Activated CD8-positive, alpha-beta memory T cell treated with anti-CD3 and anti-CD28 coated beads, Interleukin-2, amount 50 U/mL, for 48 hours (primary cell): ENCODE data around the gene HERC4.
A peak's percentile ranks its signal among the peaks of the same experiment; 100 is the strongest.

Experiments
- DNase-seq: peaks from one replicate; pipeline ENCODE4 v3.0.0-alpha.2; 2020

The HERC4 gene, protein sequence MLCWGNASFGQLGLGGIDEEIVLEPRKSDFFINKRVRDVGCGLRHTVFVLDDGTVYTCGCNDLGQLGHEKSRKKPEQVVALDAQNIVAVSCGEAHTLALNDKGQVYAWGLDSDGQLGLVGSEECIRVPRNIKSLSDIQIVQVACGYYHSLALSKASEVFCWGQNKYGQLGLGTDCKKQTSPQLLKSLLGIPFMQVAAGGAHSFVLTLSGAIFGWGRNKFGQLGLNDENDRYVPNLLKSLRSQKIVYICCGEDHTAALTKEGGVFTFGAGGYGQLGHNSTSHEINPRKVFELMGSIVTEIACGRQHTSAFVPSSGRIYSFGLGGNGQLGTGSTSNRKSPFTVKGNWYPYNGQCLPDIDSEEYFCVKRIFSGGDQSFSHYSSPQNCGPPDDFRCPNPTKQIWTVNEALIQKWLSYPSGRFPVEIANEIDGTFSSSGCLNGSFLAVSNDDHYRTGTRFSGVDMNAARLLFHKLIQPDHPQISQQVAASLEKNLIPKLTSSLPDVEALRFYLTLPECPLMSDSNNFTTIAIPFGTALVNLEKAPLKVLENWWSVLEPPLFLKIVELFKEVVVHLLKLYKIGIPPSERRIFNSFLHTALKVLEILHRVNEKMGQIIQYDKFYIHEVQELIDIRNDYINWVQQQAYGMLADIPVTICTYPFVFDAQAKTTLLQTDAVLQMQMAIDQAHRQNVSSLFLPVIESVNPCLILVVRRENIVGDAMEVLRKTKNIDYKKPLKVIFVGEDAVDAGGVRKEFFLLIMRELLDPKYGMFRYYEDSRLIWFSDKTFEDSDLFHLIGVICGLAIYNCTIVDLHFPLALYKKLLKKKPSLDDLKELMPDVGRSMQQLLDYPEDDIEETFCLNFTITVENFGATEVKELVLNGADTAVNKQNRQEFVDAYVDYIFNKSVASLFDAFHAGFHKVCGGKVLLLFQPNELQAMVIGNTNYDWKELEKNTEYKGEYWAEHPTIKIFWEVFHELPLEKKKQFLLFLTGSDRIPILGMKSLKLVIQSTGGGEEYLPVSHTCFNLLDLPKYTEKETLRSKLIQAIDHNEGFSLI

DNA sequence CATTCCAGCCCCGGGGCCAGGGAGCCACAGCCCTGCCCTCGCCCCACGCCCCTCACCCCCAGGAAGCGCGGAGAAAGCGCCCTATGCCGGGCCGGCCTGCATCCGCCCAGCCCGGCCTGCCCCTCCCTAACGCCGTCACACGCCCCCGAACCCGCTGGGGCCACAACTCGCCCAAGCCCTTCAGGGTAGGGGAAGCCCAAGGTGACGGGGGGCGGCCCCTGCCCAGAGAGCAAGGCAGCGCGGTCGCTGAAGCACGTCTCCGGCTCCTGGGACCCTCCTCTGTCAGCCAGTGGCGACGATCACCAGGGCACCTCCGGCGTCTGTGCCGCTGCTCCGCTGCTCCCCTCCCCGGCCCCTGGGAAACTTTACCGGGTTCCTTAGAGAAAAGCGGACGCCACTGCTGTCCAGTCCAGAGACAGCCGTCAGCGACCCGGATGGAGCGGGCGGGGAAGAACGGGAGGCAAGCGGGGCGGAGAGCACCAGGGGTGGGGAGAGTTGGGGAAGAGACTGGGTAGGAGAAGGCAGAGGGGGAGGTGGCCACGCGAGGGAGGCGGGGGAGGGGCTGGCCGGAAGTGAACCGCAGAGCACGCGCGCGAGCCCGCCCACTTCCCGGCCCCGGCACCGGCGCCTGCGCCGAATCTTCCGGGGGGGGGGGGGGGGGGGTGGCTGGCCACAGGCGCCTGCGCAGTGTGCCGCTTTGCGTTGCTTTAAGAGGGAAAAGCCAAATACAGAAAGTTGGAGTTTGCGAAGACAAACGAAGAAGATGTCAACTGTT lies at the start of gene HERC4:
Gene HERC4, minus strand, starts transcription at position 509 of the 775 bp plus-strand sequence. CDS start 2,175 bp downstream, outside the sequence.
- DNase-seq: peak; percentile 91

DNA sequence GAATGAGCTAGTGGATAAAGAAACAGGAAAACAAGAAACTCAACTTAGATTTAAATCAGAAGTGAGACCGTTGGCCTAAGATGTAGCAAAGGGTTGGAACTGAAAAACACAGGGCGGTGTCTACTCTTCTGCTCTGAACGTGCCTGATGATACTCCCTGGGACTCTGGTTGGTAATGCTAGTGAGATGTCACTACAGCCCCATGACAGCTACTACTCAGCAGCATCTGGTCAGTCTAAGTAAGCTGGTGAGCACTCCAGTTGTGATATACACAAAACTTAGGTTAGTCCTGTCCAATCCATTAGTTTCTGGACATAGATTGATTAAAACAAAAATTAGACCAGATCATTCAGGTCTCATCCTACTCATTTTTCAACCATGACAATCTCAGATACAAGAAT lies 49.6 kb upstream of the HERC4 start:
- DNase-seq: no peak

DNA sequence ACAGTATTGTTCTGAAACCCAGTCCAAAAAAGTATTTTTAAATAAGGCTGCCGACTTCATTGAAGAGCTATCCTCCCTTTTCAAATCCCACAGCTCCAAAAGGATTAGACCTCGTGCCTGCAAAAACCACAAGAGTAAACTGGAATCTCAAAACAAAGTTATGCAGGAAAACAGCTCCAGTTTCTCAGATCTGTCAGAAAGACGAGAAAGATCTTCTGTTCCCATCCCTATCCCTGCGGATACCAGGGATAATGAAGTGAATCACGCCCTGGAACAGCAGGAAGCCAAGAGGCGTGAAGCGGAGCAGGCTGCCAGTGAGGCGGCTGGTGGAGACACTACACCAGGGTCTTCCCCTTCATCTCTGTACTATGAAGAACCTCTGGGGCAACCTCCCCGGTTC lies 46.8 kb upstream of the HERC4 start:
- DNase-seq: no peak

DNA sequence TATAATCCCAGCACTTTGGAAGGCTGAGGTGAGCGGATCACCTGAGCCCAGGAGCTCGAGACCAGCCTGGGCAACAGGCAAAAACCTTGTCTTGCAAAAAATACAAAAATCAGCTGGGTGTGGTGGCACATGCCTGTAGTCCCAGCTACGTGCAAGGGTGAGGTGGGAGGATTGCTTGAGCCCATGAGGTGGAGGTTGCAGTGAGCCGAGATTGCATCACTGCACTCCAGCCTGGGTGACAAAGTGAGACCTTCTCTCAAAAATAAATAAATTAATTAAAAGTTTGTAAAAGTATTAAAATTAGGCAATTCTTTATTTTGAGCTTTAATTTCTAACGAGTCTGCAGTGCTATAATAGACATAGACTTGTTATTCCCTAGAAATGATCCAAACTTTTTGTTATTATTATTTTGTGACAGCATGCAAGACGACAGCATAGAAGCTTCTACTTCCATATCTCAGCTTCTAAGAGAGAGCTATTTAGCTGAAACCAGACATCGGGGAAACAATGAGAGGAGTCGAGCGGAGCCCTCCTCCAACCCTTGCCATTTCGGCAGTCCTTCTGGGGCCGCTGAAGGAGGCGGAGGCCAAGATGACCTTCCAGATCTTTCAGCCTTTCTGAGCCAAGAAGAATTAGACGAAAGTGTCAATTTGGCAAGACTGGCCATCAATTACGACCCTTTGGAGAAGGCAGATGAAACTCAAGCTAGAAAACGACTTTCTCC lies 46.1 kb upstream of the HERC4 start:
- DNase-seq: no peak

DNA sequence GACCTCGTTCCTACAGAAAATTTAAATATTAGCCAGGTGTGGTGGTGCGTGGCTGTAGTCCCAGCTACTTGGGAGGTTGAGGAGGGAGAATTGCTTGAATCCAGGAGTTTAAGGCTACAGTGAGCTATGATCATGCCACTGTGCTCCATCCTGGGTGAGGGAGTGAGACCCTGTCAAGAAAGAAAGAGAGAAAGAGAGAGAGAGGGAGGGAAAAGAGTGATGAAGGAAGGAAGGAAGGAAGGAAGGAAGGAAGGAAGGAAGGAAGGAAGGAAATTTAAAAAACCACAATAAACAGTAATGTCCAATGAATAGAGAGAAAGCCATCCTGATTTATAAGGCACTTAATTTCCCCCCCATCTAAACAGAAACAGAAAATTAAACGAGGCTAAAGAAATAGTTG lies 43.6 kb upstream of the HERC4 start:
- no peak for DNase-seq

DNA sequence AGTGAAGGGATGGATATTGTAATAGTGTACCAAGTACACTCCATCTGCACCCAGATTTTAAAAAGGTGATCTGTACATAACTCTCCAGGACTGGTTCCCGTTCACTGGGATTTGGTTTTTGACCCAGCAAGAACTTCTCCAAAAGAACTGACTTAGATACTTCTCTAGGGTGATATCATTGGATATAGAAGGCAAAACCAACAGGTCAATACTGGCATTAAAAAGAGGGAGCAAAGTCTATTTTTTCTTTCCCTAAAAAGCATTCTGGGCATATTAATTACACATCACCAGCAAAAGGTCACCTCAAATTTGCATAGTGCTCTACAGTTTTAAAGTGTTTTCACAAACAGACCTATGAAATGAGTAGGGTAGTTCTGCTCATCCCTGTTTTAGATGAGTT lies 37.8 kb upstream of the HERC4 start:
- no peak for DNase-seq

DNA sequence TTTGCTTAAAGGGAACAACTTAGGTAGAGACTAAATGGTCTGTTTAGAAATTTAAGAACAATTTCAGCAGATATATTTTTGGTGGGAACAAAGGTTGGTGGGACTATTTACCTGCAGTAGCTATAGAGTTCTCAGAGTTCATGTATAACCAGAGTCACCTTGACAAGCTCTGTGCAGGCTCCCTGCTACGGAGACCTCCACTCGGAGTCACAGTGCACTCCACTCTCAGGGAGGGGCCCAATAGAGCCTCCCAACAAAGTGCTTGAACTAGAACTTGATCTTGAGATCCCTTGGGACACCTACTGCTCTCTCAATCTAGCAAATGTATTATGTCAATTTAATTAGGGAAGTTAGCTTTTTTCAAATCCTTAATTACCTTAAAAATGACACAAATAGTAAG lies 36.5 kb upstream of the HERC4 start:
- no peak for DNase-seq

DNA sequence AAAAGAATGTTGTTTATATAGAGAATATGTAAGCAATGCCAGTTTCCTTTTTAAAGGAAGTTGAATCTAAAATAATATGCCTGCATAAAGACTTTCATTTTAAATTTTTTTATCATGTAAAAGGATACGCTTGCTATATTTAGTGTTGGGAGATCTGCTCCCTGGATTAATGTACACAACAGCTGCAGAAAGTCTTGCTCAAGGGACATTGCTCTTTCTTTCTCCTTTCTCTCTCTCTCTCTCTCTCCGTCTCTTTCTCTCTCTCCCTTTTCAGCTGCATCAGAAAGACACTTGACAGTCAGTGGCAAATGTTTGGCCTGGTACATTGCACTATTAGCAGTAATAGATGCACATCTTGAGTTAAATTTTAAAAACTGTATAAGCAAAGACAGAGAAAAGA lies 34.9 kb upstream of the HERC4 start:
- DNase-seq: no peak

DNA sequence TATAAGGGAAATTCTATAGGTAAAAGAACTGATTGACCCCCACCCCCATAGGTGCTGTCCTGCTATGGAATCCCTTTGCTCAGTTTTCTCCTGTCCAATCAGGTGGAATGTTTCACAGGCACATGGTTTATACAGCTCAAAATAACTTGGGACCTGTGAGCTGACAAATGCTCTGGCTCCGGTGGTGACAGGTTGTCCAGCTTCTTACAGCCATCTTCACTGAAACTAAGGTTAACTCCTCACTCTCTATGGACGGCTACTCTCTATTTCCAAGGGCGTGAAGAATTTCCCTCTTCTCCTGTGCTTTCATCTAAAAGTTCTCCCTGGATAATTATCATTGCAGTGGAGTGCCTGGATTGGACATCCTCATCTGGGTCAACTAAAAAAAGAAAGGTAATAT lies 34.2 kb upstream of the HERC4 start, which contains the start of gene MYPN:
Gene MYPN, plus strand, starts transcription at position 158 of the 400 bp plus-strand sequence. CDS start 11,951 bp downstream, outside the sequence.
- no peak for DNase-seq

DNA sequence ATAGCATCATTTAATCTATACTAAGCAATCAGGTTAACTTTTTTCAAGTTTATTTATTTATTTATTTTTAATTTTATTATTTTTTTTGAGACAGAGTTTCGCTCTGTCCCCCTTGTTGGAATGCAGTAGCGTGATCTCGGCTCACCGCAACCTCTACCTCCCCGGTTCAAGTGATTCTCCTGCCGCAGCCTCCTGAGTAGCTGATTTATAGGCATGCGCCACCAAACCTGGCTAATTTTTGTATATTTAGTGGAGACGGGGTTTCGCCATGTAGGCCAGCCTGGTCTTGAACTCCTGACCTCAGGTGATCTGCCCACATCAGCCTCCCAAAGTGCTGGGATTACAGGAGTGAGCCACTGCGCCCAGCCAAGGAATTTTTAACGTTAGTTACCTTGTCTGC lies 33.6 kb upstream of the HERC4 start:
- DNase-seq: no peak

DNA sequence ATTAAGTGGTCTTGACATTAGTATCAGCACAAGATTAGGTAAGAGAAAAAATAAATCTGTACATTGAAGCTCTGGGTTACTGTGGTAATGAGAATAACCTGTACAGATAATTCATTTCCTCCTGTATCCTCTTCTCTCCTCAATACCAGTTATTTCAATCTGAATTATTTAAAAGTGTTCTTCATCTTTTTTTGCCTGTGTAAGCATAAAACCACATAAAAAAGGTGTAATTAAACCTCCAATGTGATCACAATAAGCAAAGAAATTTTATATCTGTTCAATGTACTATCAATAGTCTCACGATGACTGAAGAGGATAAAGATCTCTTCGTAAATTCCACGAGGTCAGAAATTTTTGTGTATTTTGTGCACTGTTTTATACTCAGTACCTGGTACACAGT lies 33.0 kb upstream of the HERC4 start:
- no peak for DNase-seq

DNA sequence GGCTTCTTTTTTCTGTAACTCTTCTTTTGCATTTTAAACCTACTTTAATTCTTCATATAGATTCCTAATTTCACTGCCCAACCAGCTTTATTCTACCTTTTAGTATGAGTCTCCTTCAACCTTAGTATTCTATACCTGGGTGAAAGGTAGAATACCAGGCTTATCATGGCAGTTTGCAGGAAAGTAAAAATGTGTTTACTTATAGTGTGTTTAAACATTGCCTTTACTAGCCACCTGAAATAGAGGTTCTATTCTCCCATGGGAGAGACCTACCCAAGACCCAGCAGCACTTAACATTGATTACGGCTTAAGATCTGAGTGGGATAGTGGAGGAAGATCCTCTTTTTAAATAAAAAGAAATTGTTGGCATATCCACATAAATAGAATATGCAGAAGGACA lies 32.6 kb upstream of the HERC4 start:
- no peak for DNase-seq

DNA sequence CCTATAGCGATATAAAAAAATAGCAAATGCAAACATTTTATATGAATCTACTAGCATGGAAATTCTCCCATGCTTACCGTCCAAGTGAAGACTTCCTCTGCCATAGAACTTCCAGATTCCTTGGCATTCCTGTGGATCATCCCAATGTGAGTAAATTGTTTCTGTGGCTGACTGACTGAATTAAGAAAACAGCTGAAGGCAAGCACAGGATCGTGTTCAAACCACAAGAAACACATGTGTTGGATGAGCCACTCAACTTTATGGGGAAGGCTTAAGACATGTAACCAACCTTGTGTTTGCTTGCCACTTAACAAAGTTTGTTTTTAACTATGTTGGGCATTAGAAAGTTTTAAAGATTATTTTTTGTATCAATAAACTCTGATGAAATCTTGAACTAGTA lies 31.6 kb upstream of the HERC4 start:
- DNase-seq: no peak

DNA sequence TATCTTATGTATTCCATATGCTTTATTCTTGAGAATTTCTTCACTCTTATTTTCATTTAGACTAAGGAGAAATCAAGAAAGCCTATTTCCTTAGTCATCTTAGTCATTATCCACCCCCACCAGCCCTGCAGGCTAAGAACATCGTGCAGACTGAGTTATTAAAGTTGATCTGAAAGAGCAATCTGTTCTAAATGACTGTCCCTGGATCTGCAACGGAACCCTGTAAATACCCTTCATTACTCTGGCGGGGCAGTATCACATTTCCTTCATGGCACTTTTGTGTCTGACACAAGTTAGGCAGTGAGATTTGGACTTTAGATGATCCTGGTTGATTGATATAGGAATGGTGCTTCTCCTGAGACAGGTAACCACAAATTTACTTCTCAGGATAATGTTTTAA lies 30.7 kb upstream of the HERC4 start:
- no peak for DNase-seq

DNA sequence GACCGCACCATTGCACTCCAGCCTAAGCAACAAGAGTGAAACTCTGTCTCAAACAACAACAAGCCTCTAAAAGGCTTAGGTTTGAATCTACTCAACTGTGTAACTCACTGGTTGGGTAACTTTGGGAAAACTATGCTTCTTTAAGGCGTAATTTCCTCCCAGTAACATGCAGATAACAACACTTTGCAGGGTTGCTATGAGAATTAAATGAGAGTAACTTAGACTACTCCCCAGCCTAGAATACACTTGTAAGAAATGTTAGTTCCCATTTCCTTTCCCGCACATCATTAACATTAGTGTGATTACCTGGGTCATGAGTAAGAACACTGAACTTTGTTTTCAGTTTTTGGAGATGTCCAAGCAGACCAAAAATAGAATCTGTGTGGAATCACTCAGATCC lies 28.8 kb upstream of the HERC4 start:
- DNase-seq: no peak

DNA sequence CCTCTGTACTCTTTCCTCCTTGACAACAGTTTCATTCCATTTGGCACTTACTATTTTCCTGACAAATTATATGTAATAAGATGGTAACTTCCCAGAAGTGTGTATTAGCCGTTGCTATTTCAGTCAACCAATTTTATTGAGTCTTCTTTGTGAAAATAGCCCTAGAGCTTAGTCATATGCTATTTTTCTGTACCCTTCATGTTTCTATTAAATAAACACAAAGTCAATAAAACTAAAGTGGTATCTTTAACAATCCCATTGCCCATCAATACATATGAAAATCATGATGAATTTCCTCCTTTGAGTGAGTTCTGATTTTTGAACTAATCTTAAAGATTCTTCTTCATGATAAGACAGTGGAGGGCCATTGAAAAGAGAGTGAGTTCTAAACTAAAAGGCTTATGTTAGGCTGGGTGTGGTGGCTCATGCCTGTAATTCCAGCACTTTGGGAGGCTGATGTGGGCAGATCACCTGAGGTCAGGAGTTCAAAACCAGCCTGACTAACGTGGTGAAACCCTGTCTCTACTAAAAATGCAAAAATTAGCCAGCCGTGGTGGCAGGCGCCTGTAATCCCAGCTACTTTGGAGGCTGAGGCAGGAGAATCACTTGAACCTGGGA lies 28.3 kb upstream of the HERC4 start:
- no peak for DNase-seq

DNA sequence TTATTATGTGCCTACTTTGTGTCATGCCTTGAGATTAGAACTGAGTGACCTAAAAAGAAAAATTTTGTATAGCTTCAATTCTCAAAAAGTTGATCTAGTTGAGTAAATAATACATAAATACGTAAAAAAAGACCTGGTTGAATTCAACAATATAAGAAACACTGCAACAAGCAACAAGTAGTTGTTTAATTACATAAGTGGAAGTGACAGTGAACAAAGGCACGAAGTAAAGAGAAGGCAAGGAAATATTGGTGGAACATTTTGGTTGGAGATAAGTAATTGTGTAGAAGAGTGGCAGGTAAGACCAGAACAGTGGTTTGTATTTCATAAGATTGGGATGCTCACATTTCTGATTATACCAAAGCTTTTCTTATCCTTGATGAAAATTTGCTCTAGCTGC lies 26.0 kb upstream of the HERC4 start:
- DNase-seq: no peak

DNA sequence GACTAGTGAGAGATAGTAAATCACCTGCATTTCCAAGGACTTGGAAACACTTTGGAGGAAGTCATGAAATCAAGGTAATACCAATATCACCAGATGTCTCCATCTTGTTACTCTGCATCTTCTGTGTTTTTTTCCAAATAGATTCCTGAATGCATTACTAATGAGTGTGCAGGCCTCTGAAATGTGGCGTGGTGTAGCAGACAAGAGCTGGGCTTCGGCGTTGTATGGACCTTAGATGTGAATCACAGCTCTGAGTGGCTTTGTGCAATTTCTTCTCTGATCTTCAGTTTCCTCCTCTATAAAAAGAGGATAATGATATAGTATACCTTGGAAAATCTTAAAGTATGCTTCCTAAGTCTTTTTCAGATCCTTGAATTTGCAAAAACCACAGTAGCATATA lies 24.7 kb upstream of the HERC4 start:
- no peak for DNase-seq

DNA sequence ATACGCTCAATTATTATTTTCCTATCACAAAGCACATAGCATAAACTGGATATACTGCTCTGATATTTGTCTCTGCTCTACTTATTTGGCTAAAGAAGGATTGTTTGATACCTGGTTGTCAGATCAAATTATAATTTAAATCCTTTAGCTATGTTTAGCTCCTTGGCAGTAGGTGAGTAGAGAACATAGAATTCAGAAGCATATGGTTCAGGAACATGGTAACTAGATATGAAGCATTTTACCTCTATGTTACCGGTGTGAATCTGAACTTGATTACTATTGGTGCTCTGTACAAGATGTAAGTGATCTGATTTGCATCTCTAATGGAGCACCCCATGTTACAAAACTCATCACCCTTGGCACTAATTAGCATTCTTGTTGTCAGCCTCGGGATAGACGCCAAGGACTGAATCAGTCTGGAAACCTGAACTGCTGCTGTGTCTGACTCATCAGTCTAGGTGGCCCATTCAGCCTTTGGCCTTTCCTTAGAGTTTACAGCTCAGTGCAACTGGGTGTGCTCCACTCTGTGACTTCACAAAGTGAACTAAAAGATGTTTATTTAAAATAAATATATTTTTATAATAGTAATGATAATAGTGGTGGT lies 21.9 kb upstream of the HERC4 start:
- DNase-seq: no peak

DNA sequence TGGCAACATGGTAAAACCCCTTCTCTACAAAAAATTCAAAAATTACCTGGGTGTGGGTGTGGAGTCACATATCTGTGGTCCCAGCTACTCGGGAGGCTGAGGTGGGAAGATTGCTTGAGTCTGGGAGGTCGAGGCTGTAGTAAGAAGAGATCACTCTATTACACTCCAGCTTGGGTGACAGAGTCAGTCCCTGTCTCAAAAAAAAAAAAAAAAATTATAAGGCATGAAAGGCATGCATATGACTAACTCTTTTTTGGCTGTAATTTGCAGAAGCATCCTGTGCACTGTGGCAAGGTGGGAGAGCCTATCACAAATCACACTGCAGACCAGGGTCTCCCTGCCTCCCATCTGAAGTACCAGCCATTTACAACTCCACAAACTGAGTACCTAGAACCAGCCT lies 20.1 kb upstream of the HERC4 start:
- DNase-seq: no peak

DNA sequence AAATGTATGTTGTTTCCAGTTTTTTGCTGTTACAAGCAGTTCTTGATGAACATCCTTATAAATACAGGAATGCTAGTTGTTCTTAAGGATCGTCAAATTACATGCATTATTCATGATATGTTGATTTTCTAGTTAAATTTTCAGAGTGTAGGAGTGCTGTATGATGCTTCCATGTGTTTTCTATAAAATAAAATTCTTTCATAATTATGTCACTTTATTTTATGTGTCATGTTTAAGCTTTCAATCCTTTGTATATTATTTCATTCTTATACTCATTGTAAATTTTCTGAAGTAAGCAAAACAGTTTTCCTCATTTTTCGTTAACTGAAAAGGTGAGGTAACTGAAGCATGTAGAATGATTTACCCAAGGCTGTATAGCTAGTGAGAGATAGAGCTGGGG lies 17.4 kb upstream of the HERC4 start:
- no peak for DNase-seq
